GDM1 (cell line): Measurements from ENCODE around the gene OPTN.

Experiments used
- DNase-seq: peaks from one replicate; lab custom pipeline; 2025; lab: John Stamatoyannopoulos, UW

The OPTN gene

DNA sequence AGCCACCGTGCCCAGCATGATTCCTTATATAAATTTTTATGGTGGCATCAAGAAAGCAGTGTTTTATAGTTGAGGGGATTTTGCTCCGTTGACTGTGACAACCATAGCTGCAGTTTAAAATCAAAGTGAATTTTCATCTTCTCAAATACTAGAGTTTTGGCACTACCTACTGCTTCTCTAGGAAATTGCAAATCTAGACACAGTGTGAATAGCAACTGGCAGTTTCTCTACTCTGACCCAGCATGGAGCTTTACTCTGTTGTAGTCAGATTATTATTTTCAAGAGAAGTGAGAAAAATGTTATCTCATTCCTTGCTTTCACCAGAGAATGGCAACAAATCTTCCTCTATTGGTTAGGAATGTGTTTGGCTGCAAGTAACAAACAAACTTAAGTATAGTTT lies 84.3 kb downstream of the OPTN start:
- no peak for DNase-seq

DNA sequence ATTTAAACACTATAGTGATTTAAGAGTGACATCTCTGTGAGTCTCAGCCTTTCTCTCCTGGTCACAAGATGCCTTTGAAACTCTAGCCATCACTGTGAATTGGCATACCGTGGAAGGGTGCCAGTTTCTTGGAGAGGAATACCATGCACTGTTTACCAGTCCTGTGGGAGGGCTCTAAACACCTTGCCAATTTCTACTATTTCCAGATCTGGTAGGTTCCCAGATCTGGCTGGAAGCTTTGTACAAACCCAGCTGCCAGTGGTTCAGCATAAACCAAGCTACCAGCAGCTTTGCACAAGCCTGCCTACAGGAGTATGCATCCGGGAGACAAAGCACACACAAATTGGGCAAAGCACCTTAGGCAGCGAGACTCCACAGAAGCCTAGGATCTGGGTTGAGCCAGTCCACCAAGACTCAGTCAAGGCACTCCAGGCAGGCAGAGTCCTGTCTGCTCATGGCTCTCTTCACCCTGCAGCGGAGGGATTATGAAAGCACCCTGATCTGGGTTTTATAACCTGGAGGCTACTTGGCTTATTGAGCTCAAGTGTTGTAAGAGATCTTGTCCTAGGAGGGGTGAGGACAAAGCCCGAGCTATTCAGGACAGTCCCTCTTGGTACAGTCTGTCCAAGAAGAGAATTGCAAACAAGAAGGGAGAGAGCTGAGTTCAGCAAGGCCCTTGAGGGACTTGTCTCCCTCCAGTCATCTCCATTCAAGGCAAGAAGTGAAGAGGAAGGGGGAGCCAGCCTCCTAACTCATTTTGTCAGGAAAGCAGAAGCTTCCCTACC lies 85.0 kb downstream of the OPTN start:
- DNase-seq, result no peak

DNA sequence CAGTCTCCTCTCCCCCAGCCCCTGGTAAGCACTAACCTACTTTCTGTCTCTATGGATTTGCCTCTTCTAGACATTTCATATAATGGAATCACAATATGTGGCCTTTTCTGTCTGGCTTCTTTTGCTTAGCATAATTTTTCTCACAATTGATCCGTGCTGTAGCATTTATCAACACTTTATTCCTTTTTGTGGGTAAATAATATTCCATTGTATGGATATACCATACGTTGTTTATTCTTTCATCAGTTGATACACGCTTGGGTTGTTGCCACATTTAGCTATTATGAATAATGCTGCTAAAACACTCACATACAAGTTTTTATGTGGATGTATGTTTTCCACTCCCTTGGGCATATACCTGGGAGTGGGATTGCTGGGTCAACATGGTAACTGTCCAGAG lies 87.2 kb downstream of the OPTN start:
- DNase-seq, result no peak
